ENCODE results near the gene GANC. TPM values are rescaled to one million over a fixed set of nuclear protein-coding genes. Genes with fewer than 3 reads are reported as not detected.

GANC gene
- polyA plus RNA-seq, 2 of the 4 experiments (the other 2 are of a cell fraction), result 8.0 to 9.4 TPM

DNA sequence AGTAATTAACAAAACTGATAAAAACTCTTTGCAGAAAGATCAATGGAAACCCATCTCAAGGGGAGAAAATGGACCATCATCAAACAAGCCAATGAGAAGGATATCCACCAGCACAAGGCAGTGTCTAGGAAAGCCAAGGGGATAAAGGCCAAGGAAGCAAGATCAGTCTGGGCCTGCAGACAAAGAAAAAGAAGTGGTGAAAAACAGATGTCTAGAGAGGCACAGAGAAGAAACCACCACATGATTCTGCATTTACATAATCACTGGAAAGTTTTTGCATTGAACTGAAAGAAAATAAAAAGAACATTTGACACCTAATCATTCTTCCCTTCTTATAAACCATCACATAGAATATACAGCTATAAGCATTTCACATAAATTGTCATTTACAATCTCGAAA lies 41.9 kb upstream of the GANC start:
- H3K4me1 ChIP-seq, result no peaks in the 10 kb centered on the region
- FAIRE-seq (no peak), DNase-seq (ENCODE audit: low read depth in 1 of 2, low spot score in 1 of 2) (no peak), ATAC-seq (no peak)
- no peaks in the 10 kb centered on the region for H3K9me3 ChIP-seq
- H3K4me2 ChIP-seq, result no peak overlapping the region
- no peak overlapping the region for H3K27ac ChIP-seq
- TF ChIP-seq ESRRA (IDR thresholded peaks at IDR 0.05; ENCODE audit: borderline replicate concordance, low read length) (no peak), HES2 (IDR thresholded peaks at IDR 0.05) (no peak), CBX8 (IDR thresholded peaks at IDR 0.05) (no peak), PHF8 (IDR thresholded peaks at IDR 0.05; ENCODE audit: borderline replicate concordance, low read depth) (no peak), HOXA7 (CRISPR knock-in tag; IDR thresholded peaks at IDR 0.05) (no peak), RCOR1 (IDR thresholded peaks at IDR 0.05; ENCODE audit: low read depth, low read length) (no peak), POLR2A (IDR thresholded peaks at IDR 0.05; ENCODE audit: low read length) (no peak), EHMT2 (IDR thresholded peaks at IDR 0.05; ENCODE audit: low read depth) (no peak), RARB (CRISPR knock-in tag; IDR thresholded peaks at IDR 0.05) (no peak), NR3C1 (IDR thresholded peaks at IDR 0.05) (no peak)
- TF ChIP-seq, protein P1, sequence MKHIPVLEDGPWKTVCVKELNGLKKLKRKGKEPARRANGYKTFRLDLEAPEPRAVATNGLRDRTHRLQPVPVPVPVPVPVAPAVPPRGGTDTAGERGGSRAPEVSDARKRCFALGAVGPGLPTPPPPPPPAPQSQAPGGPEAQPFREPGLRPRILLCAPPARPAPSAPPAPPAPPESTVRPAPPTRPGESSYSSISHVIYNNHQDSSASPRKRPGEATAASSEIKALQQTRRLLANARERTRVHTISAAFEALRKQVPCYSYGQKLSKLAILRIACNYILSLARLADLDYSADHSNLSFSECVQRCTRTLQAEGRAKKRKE (CRISPR knock-in tag; IDR thresholded peaks at IDR 0.05; ENCODE audit: low read depth), result no peak
- CTCF ChIA-PET, result interaction anchor here (2.7 kb wide), 1 partner anchor 10 kb away, joined by 7 read pairs; no protein-coding TSS in a partner anchor
- no peak overlapping the region for H3K4me3 ChIP-seq
- WGBS (ENCODE audit: missing lambda C conversion rate), result 97% methylated on average over 1 of the region's 1 CpG
- POLR2A ChIA-PET, result no interaction called here

- DNase-seq (ENCODE audit: low read depth in 1 of 2, low spot score in 1 of 2) (no peak), ATAC-seq (no peak), FAIRE-seq (no peak)
- POLR2A ChIA-PET, result no interaction called here
- Histone ChIP-seq H3K9me3 (no peaks in the 10 kb centered on the region), H3K27ac (no peak overlapping the region), H3K4me1 (no peaks in the 10 kb centered on the region), H3K4me3 (no peak overlapping the region), H3K4me2 (no peak overlapping the region)
- CTCF ChIA-PET, result no interaction called here
- TF ChIP-seq TP53 (CRISPR knock-in tag; IDR thresholded peaks at IDR 0.05), result no peak
- TF ChIP-seq BHLHE40 (IDR thresholded peaks at IDR 0.05; ENCODE audit: low read depth, low read length), result no peak
- no peak for TF ChIP-seq CBX2 (IDR thresholded peaks at IDR 0.05; ENCODE audit: borderline replicate concordance, low read depth)
- 75% methylated on average over 5 of the region's 5 CpGs for WGBS (ENCODE audit: missing lambda C conversion rate)
These were observed 40.4 kb upstream of the GANC start for GRCh38 chr15:42232606-42233005.

DNA sequence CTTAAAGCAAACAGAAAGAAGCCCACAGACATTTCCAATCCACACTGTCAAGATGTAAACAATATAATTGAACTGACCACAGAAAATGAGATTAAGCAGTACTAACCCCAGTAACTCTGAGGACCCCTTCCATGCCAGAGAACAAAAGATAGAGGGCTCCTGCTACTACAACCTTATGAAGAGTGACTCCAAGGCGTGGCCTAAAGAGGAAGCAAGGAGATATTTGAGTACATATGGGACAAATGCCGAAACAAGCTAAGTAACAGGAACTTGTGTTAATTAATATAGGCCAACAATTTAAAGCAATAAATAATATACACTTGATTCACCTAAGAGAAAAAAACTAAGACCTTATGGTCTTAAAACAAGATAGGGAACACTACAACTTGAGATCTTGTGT lies 39.9 kb upstream of the GANC start:
- CTCF ChIA-PET, result interaction anchor here (0.6 kb wide), 1 partner anchor 137 kb away, joined by 3 read pairs; no protein-coding TSS in a partner anchor
- POLR2A ChIA-PET, result no interaction called here
- 81% methylated on average over 2 of the region's 2 CpGs for WGBS (ENCODE audit: missing lambda C conversion rate)
- TF ChIP-seq RNF2 (IDR thresholded peaks at IDR 0.05; ENCODE audit: borderline replicate concordance, low read depth) (no peak), RFX5 (IDR thresholded peaks at IDR 0.05) (no peak), ELK1 (IDR thresholded peaks at IDR 0.05; ENCODE audit: low read depth, low read length) (no peak), EHMT2 (IDR thresholded peaks at IDR 0.05; ENCODE audit: low read depth) (no peak), HOXB13 (CRISPR knock-in tag; IDR thresholded peaks at IDR 0.05; ENCODE audit: low read depth) (no peak), CEBPB (IDR thresholded peaks at IDR 0.05) (no peak), SMC3 (IDR thresholded peaks at IDR 0.05) (no peak), BHLHE40 (IDR thresholded peaks at IDR 0.05; ENCODE audit: low read depth, low read length) (no peak), BCL3 (IDR thresholded peaks at IDR 0.05) (no peak), ZNF302 (CRISPR knock-in tag; IDR thresholded peaks at IDR 0.05) (no peak), CHD4 (IDR thresholded peaks at IDR 0.05; ENCODE audit: borderline replicate concordance) (no peak), FOSB (CRISPR knock-in tag; IDR thresholded peaks at IDR 0.05) (no peak), NR3C1 (IDR thresholded peaks at IDR 0.05) (no peak)
- TF ChIP-seq, protein P2, sequence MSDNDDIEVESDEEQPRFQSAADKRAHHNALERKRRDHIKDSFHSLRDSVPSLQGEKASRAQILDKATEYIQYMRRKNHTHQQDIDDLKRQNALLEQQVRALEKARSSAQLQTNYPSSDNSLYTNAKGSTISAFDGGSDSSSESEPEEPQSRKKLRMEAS (IDR thresholded peaks at IDR 0.05), result no peak
- TF ChIP-seq, protein P3, sequence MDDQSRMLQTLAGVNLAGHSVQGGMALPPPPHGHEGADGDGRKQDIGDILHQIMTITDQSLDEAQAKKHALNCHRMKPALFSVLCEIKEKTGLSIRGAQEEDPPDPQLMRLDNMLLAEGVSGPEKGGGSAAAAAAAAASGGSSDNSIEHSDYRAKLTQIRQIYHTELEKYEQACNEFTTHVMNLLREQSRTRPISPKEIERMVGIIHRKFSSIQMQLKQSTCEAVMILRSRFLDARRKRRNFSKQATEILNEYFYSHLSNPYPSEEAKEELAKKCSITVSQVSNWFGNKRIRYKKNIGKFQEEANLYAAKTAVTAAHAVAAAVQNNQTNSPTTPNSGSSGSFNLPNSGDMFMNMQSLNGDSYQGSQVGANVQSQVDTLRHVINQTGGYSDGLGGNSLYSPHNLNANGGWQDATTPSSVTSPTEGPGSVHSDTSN (IDR thresholded peaks at IDR 0.05), result no peak
- TF ChIP-seq, protein P1 (CRISPR knock-in tag; IDR thresholded peaks at IDR 0.05; ENCODE audit: low read depth), result no peak
- Histone ChIP-seq H3K4me2 (no peak overlapping the region), H3K27ac (no peak overlapping the region), H3K9me3 (no peaks in the 10 kb centered on the region), H3K4me1 (no peaks in the 10 kb centered on the region), H3K4me3 (no peak overlapping the region)
- DNase-seq (ENCODE audit: low read depth in 1 of 2, low spot score in 1 of 2) (no peak), FAIRE-seq (no peak), ATAC-seq (no peak)

Data from A549 (cell line).